Kidney epithelial cell (primary cell): ENCODE results near the gene CLECL1. TPM values are rescaled to one million over a fixed set of nuclear protein-coding genes. Genes with fewer than 3 reads are reported as not detected.
"Not testable (repeated sequence)": the region's sequence is repeated elsewhere in the genome, so short reads cannot be mapped to it uniquely, and the experiment has no call there.

Source experiments
- DNase-seq: peaks from one replicate; pipeline ENCODE4 v3.0.0-alpha.2; 2010; ENCODE audit warnings: low read depth
- H3K27me3 ChIP-seq: 2 replicates; pipeline ENCODE4 v1.6.0; 2011; ENCODE audit warnings: low read length; ENCODE audit not compliant: control insufficient read depth, insufficient read depth
- H3K36me3 ChIP-seq: 2 replicates; pipeline ENCODE4 v1.5.1; 2011; ENCODE audit warnings: low read length; ENCODE audit not compliant: control insufficient read depth, insufficient read depth
- H3K4me3 ChIP-seq: 2 replicates; pipeline ENCODE4 v1.5.1; 2011; ENCODE audit warnings: low read depth, mild to moderate bottlenecking, control low read depth, low read length
- total RNA-seq: library from RNA; depleted of rRNA; stranded (reverse); fragments of >200 nt; gene quantifications from 2 replicates; pipeline ENCODE4 v1.2.3, GENCODE V29; 2015
- TF ChIP-seq, protein P1 (sequence below): IDR thresholded peaks from 2 replicates; pipeline ENCODE4 v1.5.1; 2011; ENCODE audit warnings: mild to moderate bottlenecking, moderate library complexity, low read length, control low read depth, inconsistent platforms; ENCODE audit not compliant: insufficient read depth, poor library complexity, severe bottlenecking

The CLECL1 gene
- total RNA-seq, 1 donor from 2014 or later = not detected

DNA sequence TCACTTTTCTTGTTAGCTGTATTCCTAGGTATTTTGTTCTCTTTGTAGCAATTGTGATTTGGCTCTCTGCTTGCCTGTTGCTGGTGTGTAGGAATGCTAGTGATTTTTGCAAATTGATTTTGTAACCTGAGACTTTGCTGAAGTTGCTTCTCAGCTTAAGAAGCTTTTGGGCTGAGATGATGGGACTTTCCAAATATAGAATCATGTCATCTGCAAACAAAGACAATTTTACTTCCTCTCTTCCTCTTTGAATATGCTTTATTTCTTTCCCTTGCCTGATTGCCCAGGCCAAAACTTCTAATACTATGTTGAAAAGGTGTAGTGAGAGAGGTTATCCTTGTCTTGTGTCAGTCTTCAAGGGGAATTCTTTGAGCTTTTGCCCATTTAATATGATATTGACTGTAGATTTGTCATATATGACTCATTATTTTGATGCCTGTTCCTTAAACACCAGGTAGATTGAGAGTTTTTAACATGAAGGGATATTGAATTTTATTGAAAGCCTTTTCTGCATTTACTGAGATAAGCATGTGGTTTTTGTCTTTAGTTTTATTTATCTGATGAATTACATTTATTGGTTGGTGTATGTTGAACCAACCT is 26.7 kb downstream of the CLECL1 start:
- Histone ChIP-seq H3K36me3 (no peaks in the 10 kb centered on the region), H3K4me3 (no peak overlapping the region), H3K27me3 (no peaks in the 10 kb centered on the region)
- no peak for DNase-seq
- TF ChIP-seq, protein P1, sequence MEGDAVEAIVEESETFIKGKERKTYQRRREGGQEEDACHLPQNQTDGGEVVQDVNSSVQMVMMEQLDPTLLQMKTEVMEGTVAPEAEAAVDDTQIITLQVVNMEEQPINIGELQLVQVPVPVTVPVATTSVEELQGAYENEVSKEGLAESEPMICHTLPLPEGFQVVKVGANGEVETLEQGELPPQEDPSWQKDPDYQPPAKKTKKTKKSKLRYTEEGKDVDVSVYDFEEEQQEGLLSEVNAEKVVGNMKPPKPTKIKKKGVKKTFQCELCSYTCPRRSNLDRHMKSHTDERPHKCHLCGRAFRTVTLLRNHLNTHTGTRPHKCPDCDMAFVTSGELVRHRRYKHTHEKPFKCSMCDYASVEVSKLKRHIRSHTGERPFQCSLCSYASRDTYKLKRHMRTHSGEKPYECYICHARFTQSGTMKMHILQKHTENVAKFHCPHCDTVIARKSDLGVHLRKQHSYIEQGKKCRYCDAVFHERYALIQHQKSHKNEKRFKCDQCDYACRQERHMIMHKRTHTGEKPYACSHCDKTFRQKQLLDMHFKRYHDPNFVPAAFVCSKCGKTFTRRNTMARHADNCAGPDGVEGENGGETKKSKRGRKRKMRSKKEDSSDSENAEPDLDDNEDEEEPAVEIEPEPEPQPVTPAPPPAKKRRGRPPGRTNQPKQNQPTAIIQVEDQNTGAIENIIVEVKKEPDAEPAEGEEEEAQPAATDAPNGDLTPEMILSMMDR = no peak

DNA sequence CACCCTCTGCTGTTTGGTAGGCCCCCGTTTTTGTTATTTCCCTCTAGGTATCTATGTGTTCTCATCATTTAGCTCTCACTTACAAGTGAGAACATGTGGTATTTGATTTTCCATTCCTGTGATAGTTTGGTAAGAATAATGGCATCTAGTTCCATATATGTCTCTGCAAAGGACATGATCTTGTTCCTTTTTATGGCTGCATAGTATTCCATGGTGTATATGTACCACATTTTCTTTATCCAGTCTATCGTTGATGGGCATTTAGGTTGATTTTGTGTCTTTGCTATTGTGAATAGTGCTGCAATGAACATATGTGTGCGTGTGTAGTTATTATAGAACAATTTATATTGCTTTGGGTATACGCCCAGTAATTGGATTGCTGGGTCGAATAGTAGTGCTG is 28.3 kb downstream of the CLECL1 start:
- H3K4me3 ChIP-seq, DNase-seq, H3K36me3 ChIP-seq, H3K27me3 ChIP-seq: not testable (repeated sequence)

GRCh38 chr12:9702255-9702654 is 30.6 kb downstream of the CLECL1 start:
- Histone ChIP-seq H3K4me3 (no peak overlapping the region), H3K27me3 (no peaks in the 10 kb centered on the region), H3K36me3 (no peaks in the 10 kb centered on the region)
- TF ChIP-seq, protein P1 = no peak
- DNase-seq = no peak

DNA sequence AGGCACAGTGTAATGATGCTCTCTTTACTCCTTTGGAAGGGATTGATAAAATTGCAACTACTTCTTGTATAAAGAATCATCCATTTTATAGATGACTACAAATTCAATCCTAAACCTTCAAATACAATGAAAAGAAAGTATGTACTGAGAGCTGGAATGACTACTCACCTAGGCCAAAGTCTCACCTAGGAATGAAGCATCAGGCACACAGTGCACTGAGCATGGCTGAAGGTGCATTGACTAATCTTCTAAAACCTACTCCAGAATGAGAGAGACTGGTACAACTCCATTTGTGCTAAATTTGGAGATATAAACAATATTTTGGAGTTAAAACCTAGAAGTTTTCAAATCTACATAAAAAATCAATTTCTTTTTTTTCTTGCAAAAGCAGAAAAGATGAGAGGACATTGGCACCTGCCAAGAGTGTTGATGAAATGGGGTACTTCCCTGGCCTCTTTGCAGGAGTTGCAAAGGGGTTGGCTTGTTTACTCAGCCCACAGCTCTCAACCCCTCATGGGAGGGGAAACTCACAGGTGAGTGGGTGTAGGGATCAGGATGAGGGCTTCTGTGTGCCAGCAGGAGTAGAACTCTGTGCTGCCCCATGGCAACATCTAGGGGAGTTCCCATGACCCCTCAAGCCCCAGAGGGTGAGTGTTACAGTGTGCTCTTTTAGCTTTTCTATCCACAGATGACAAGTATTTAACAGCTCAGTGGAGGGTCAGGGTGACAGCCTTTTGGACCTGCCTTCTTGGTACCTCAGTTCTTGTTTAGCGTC is 31.3 kb downstream of the CLECL1 start:
- H3K4me3 ChIP-seq = no peak overlapping the region
- TF ChIP-seq, protein P1 = no peak
- no peaks in the 10 kb centered on the region for H3K27me3 ChIP-seq
- DNase-seq = no peak
- H3K36me3 ChIP-seq = no peaks in the 10 kb centered on the region

DNA sequence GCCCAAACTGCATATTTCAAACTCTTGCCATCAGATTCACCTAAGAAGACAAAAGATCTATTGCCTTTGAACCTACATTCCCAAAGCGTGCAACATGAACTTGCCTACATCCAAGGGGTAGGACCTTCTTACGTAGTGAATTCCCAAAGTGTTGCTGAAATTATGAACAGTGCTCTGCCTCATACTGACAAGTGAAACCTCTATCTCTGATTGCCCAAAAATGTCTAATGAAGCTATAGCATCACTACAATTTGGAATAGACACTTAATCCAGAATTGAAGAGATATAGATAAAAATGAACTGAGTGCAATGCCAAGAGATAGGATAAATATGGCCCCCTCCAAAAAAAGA is 32.3 kb downstream of the CLECL1 start:
- H3K36me3 ChIP-seq = no peaks in the 10 kb centered on the region
- no peak for DNase-seq
- no peaks in the 10 kb centered on the region for H3K27me3 ChIP-seq
- H3K4me3 ChIP-seq = no peak overlapping the region
- TF ChIP-seq, protein P1 = no peak

DNA sequence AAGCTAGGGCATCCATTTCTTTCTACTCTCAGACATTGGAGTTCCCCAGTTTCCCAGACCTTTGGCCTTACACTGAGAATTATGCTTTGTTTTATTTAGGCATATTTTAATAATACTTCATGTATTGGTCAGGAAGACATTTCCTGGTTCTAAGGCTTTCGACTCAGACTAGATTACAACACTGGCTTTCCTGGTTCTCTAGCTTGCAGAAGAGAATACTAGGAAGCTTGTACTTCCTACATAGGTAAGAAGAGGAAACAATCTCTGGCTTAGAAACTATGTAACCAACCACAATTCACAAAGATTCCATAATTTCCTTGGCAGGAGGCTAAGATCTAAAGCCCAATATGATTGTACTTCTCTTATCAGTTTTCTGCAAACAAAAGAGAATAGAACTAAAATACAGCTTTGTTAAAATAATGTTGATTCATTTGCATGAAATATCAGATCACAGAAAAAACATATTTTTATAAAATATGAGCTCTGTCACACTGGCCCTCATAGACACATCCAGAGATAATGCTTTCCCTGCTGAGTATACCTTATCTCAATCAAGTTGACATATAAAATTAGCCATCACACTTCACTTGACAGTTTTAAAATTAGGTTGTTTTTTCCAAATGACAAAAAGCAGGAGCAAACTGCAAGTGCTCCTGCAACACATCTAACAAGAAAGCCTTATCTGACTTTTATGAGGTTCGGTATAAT is 32.8 kb downstream of the CLECL1 start:
- no peaks in the 10 kb centered on the region for H3K36me3 ChIP-seq
- H3K27me3 ChIP-seq = no peaks in the 10 kb centered on the region
- TF ChIP-seq, protein P1 = no peak
- DNase-seq = no peak
- H3K4me3 ChIP-seq = no peak overlapping the region
